ENCODE data around the gene OSBPL10. TPM values are rescaled to one million over a fixed set of nuclear protein-coding genes. Genes with fewer than 3 reads are reported as not detected.

Gene OSBPL10
- total and polyA plus RNA-seq, 2 of the 4 experiments (the other 2 are of a cell fraction): 9.5 to 10.1 TPM

DNA sequence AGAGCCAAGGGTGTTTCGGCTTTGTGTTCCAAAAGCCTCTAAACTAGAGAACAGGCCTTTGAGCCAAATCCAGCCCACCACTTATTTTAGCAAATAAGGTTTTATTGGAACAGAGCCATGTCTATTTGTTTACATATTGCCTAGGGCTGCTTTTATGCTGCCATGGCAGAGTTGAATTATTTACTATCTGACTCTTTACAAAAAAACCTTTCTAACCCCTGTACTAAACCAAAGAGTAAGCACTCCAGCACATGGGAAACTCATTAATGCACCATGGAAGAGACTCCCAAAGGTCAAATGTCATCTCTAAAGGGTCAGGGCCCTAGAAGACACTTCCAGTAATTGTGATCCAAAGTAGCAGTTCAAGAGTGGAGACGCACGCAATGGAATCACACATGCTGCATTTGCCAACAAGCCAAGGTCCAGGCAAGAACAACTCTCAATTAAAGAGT is 22.3 kb downstream of the OSBPL10 start:
- no TSS peak for BruUV-seq (replicated peaks)
- no peak overlapping the region for H3K9ac ChIP-seq (ENCODE audit: low read depth, low read length)
- H3K9me3 ChIP-seq (ENCODE audit: control insufficient read depth, insufficient read depth, low read length): peaks cover 6% of the 10 kb centered on the region
- no peak overlapping the region for H3K56ac ChIP-seq (ENCODE audit: extremely low read depth, insufficient read depth, low read length)
- dilution Hi-C loops (cut with HindIII; ENCODE audit: low sequenced_read_pairs, unreplicated experiment) (no loop called here), in situ Hi-C loops (cut with MboI; ENCODE audit: low sequenced_read_pairs) (no loop called here), intact Hi-C loops (cut with micrococcal nuclease) (no loop called here)
- no peak overlapping the region for H3K14ac ChIP-seq (replicated peaks; ENCODE audit: low read depth, low read length)
- ChIA-PET CTCF (no interaction called here), POLR2A (ENCODE audit: unreplicated experiment) (no interaction called here)
- H2AK9ac ChIP-seq (replicated peaks; ENCODE audit: low read depth, low read length, poor library complexity): no peak overlapping the region
- H3K4me1 ChIP-seq (ENCODE audit: control insufficient read depth, insufficient read depth, low read length): peaks cover 8% of the 10 kb centered on the region
- no peaks in the 10 kb centered on the region; the same call in none of the 2 replicates for H3K9me1 ChIP-seq (ENCODE audit: insufficient read depth, low read length)
- no peak overlapping the region for H3K4ac ChIP-seq (ENCODE audit: low read depth, low read length)
- no peak overlapping the region for H3K23ac ChIP-seq (ENCODE audit: low read depth, low read length)
- H3K27me3 ChIP-seq (ENCODE audit: control insufficient read depth, insufficient read depth, low read length): no peaks in the 10 kb centered on the region
- H4K91ac ChIP-seq (ENCODE audit: insufficient read depth, low read depth, low read length): no peak overlapping the region
- no peak overlapping the region for H3K4me3 ChIP-seq (ENCODE audit: insufficient read depth, low read depth, low read length)
- H3K27ac ChIP-seq (ENCODE audit: insufficient read depth, low read length): no peak overlapping the region
- H2BK20ac ChIP-seq (ENCODE audit: low read depth, low read length): no peak overlapping the region
- H2BK5ac ChIP-seq (ENCODE audit: low read depth, low read length, poor library complexity, severe bottlenecking): no peak overlapping the region
- TF ChIP-seq CHD1 (IDR thresholded peaks at IDR 0.05; ENCODE audit: low read depth, low read length) (no peak), RCOR1 (IDR thresholded peaks at IDR 0.05; ENCODE audit: insufficient replicate concordance, low read length) (no peak), CEBPB (IDR thresholded peaks at IDR 0.05; ENCODE audit: low read depth, low read length) (no peak), RFX5 (IDR thresholded peaks at IDR 0.05; ENCODE audit: low read depth, low read length) (no peak), RAD21 (IDR thresholded peaks at IDR 0.05; ENCODE audit: low read length) (no peak), MAFK (IDR thresholded peaks at IDR 0.05; ENCODE audit: low read depth, low read length) (no peak), MAZ (IDR thresholded peaks at IDR 0.05; ENCODE audit: borderline replicate concordance, low read depth, low read length) (no peak)
- TF ChIP-seq, protein P1, sequence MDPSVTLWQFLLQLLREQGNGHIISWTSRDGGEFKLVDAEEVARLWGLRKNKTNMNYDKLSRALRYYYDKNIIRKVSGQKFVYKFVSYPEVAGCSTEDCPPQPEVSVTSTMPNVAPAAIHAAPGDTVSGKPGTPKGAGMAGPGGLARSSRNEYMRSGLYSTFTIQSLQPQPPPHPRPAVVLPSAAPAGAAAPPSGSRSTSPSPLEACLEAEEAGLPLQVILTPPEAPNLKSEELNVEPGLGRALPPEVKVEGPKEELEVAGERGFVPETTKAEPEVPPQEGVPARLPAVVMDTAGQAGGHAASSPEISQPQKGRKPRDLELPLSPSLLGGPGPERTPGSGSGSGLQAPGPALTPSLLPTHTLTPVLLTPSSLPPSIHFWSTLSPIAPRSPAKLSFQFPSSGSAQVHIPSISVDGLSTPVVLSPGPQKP (IDR thresholded peaks at IDR 0.05; ENCODE audit: borderline replicate concordance, low read depth, low read length): no peak
- TF ChIP-seq, protein P2, sequence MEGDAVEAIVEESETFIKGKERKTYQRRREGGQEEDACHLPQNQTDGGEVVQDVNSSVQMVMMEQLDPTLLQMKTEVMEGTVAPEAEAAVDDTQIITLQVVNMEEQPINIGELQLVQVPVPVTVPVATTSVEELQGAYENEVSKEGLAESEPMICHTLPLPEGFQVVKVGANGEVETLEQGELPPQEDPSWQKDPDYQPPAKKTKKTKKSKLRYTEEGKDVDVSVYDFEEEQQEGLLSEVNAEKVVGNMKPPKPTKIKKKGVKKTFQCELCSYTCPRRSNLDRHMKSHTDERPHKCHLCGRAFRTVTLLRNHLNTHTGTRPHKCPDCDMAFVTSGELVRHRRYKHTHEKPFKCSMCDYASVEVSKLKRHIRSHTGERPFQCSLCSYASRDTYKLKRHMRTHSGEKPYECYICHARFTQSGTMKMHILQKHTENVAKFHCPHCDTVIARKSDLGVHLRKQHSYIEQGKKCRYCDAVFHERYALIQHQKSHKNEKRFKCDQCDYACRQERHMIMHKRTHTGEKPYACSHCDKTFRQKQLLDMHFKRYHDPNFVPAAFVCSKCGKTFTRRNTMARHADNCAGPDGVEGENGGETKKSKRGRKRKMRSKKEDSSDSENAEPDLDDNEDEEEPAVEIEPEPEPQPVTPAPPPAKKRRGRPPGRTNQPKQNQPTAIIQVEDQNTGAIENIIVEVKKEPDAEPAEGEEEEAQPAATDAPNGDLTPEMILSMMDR (conservative IDR thresholded peaks at IDR 0.05; ENCODE audit: low read depth, low read length): no peak
- H2BK15ac ChIP-seq (ENCODE audit: low read depth, low read length): no peak overlapping the region
- no peak overlapping the region for H2BK120ac ChIP-seq (ENCODE audit: low read depth, low read length)
- no peak overlapping the region for H2AK5ac ChIP-seq (ENCODE audit: low read depth, low read length)
- H4K20me1 ChIP-seq (ENCODE audit: insufficient read depth, low read length): no peaks in the 10 kb centered on the region
- no peaks in the 10 kb centered on the region for H3K36me3 ChIP-seq (ENCODE audit: control insufficient read depth, insufficient read depth, low read length)
- no CpG with 5 or more reads among the region's 3 CpGs for WGBS, 2 experiments (ENCODE audit: extremely low coverage in 2 of 2, insufficient read length in 1 of 2)
- ATAC-seq (ENCODE audit: low read depth) (no peak), DNase-seq (no peak)
- no peak overlapping the region for H3K4me2 ChIP-seq (ENCODE audit: low read depth, low read length)
- H4K8ac ChIP-seq (ENCODE audit: low read depth in 2 of 2, low read length in 2 of 2): no peak overlapping the region
- H4K5ac ChIP-seq (ENCODE audit: low read depth, low read length): no peak overlapping the region
- no peak overlapping the region for H2AFZ ChIP-seq (replicated peaks; ENCODE audit: low read length, poor library complexity)
- 0 out of 2 replicates have a peak overlapping the region, but pooled peaks have one; percentile 1 for H3K18ac ChIP-seq (ENCODE audit: low read depth, low read length)
- H3K79me1 ChIP-seq (ENCODE audit: low read depth in 1 of 2, low read length in 2 of 2): peaks cover 9 to 14% of the 10 kb centered on the region in 2 experiments
